AG04449 (cell line): ENCODE data around the gene LARGE1.

Experiments
- CTCF ChIA-PET: fragments of 350-600 bp; formaldehyde crosslinking; extraction: SDS; loops from one replicate; lab custom pipeline; 2021; ENCODE audit warnings: antibody characterized with exemption; lab: Yijun Ruan, JAX
- POLR2A ChIA-PET: fragments of 400-600, 350-600 bp; formaldehyde crosslinking; extraction: SDS; loops from one replicate; lab custom pipeline; 2020; ENCODE audit warnings: antibody characterized with exemption, inconsistent platforms; lab: Yijun Ruan, JAX
- DNase-seq: peaks from one replicate; pipeline ENCODE4 v3.0.0-alpha.2; 2010; ENCODE audit warnings: low read depth, low spot score
- H3K4me3 ChIP-seq: 2 replicates; pipeline ENCODE4 v1.5.1; 2011; ENCODE audit warnings: low read depth, mild to moderate bottlenecking, control low read depth, low read length
- CTCF ChIP-seq: IDR thresholded peaks from one replicate; pipeline ENCODE4 v1.5.1; 2011; ENCODE audit warnings: mild to moderate bottlenecking, moderate library complexity, low read length, control low read depth, inconsistent platforms; ENCODE audit not compliant: insufficient read depth; ENCODE audit errors: missing control alignments

The LARGE1 gene

GRCh38 chr22:33895444-33895843 lies 24.8 kb downstream of the LARGE1 start:
- no peak overlapping the region for H3K4me3 ChIP-seq
- POLR2A ChIA-PET, result no interaction called here
- no peak for TF ChIP-seq CTCF
- no peak for DNase-seq
- CTCF ChIA-PET, result no interaction called here

- ChIA-PET CTCF (no interaction called here), POLR2A (no interaction called here)
- H3K4me3 ChIP-seq, result no peak overlapping the region
- TF ChIP-seq CTCF, result no peak
- DNase-seq, result no peak
Measured at GRCh38 chr22:33894515-33894914, 25.8 kb downstream of the LARGE1 start.

GRCh38 chr22:33894036-33894435 lies 26.2 kb downstream of the LARGE1 start:
- CTCF ChIA-PET, result no interaction called here
- H3K4me3 ChIP-seq, result no peak overlapping the region
- TF ChIP-seq CTCF, result no peak
- no peak for DNase-seq
- POLR2A ChIA-PET, result no interaction called here

DNA sequence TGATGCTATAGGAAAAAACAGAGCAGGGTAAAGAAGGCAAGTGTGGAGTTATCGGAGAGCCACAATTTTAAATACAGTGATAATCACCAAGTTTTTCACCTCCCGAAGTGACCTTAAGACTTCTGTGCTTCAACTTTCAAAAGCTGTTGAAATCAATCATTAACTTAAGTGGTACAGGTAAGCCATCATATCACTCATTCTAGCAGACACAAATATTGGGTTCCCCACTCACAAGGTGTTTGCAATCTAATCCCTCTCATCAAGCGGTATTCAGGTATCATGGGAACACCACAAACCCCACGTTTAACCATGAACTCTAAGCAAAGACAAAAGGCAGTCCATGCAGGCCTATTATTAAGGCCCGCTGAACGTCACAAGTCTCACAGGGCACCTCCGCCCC lies 26.8 kb downstream of the LARGE1 start:
- ChIA-PET POLR2A (no interaction called here), CTCF (no interaction called here)
- no peak for TF ChIP-seq CTCF
- DNase-seq, result no peak
- H3K4me3 ChIP-seq, result no peak overlapping the region

- TF ChIP-seq CTCF, result no peak
- no peak for DNase-seq
- no peak overlapping the region for H3K4me3 ChIP-seq
- ChIA-PET POLR2A (no interaction called here), CTCF (no interaction called here)
Measured at GRCh38 chr22:33891992-33892391, 28.3 kb downstream of the LARGE1 start.

GRCh38 chr22:33891455-33891854 lies 28.8 kb downstream of the LARGE1 start:
- H3K4me3 ChIP-seq, result no peak overlapping the region
- TF ChIP-seq CTCF, result no peak
- DNase-seq, result no peak
- POLR2A ChIA-PET, result no interaction called here
- CTCF ChIA-PET, result no interaction called here

DNA sequence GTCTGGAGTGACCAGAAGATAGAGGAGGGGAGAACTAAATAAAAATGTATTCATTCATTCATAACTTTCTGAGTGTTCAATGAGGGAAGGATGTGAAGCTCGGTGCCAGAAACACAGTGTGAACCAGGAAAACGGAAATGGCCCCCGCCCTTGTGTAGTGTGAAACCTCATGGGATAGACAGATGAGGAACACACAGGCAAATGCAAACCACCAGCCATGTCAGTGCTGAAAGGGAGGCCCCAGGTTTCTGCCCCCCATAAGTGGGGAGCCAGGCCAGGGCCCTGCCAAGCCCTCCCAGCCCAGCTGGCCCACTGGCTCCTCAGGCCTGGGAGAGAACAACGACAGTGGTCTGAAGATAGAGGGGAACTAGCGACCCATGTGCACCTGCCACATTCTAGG lies 30.5 kb downstream of the LARGE1 start:
- no peak for TF ChIP-seq CTCF
- POLR2A ChIA-PET, result no interaction called here
- DNase-seq, result no peak
- CTCF ChIA-PET, result interaction anchor here (1.4 kb wide), 1 partner anchor 23 kb away, joined by 3 read pairs; no protein-coding TSS in a partner anchor
- no peak overlapping the region for H3K4me3 ChIP-seq
